H9 (cell line): ENCODE data around the gene OXLD1. TPM values are rescaled to one million over a fixed set of nuclear protein-coding genes. Genes with fewer than 3 reads are reported as not detected.
A peak's percentile ranks its signal among the peaks of the same experiment; 100 is the strongest.

Source experiments
- DNase-seq: peaks from one replicate; pipeline ENCODE4 v3.0.0-alpha.2; 2017
- H2AFZ ChIP-seq: one replicate; pipeline ENCODE4 v1.6.1; 2013; ENCODE audit warnings: mild to moderate bottlenecking, low read length, control low read depth, moderate library complexity
- H2AK5ac ChIP-seq: 2 replicates; pipeline ENCODE4 v1.6.1; 2013; ENCODE audit warnings: low read length, control low read depth, mixed read lengths; ENCODE audit not compliant: insufficient read length
- H2BK120ac ChIP-seq: one replicate; pipeline ENCODE4 v1.6.1; 2013; ENCODE audit warnings: low read depth, mild to moderate bottlenecking, low read length, control low read depth, inconsistent platforms; ENCODE audit not compliant: poor library complexity, severe bottlenecking
- H2BK12ac ChIP-seq: 2 replicates; pipeline ENCODE4 v1.6.1; 2013; ENCODE audit warnings: low read length, control low read depth, mixed read lengths, low read depth; ENCODE audit not compliant: insufficient read length
- H2BK15ac ChIP-seq: 2 replicates; pipeline ENCODE4 v1.6.1; 2013; ENCODE audit warnings: low read depth, low read length, control low read depth
- H2BK20ac ChIP-seq: one replicate; pipeline ENCODE4 v1.6.1; 2013; ENCODE audit warnings: low read depth, mild to moderate bottlenecking, low read length, control low read depth, inconsistent platforms; ENCODE audit not compliant: poor library complexity, severe bottlenecking
- H2BK5ac ChIP-seq: 2 replicates; pipeline ENCODE4 v1.6.1; 2013; ENCODE audit warnings: low read length, control low read depth, mixed read lengths; ENCODE audit not compliant: insufficient read length
- H3K14ac ChIP-seq: 2 replicates; pipeline ENCODE4 v1.6.1; 2013; ENCODE audit warnings: low read length, control low read depth; ENCODE audit not compliant: insufficient read depth
- H3K18ac ChIP-seq: 2 replicates; pipeline ENCODE4 v1.6.1; 2013; ENCODE audit warnings: low read depth, mild to moderate bottlenecking, mixed read lengths, low read length, control low read depth; ENCODE audit not compliant: insufficient read length
- H3K23ac ChIP-seq: 2 replicates; pipeline ENCODE4 v1.6.1; 2013; ENCODE audit warnings: low read length, control low read depth, mixed read lengths, low read depth; ENCODE audit not compliant: insufficient read length
- H3K23me2 ChIP-seq: 2 replicates; pipeline ENCODE4 v1.6.1; 2013; ENCODE audit warnings: low read depth, mild to moderate bottlenecking, mixed read lengths, low read length, control low read depth; ENCODE audit not compliant: insufficient read length, poor library complexity, severe bottlenecking
- H3K27ac ChIP-seq: 2 replicates; pipeline ENCODE4 v1.5.1; 2013; ENCODE audit warnings: low read length, control low read depth, mixed read lengths, low read depth; ENCODE audit not compliant: insufficient read length
- H3K27me3 ChIP-seq: 2 replicates; pipeline ENCODE4 v1.6.1; 2013; ENCODE audit warnings: low read length, control low read depth, inconsistent platforms; ENCODE audit not compliant: insufficient read depth
- H3K4ac ChIP-seq: 2 replicates; pipeline ENCODE4 v1.6.1; 2013; ENCODE audit warnings: low read depth, mild to moderate bottlenecking, control low read depth, inconsistent platforms, low read length, moderate library complexity
- H3K4me1 ChIP-seq: 2 replicates; pipeline ENCODE4 v1.6.1; 2013; ENCODE audit warnings: low read length, control low read depth, inconsistent platforms; ENCODE audit not compliant: insufficient read depth
- H3K4me2 ChIP-seq: 2 replicates; pipeline ENCODE4 v1.6.1; 2013; ENCODE audit warnings: low read length, control low read depth, mixed read lengths; ENCODE audit not compliant: insufficient read length, insufficient read depth
- H3K56ac ChIP-seq: 2 replicates; pipeline ENCODE4 v1.6.1; 2013; ENCODE audit warnings: low read depth, mild to moderate bottlenecking, mixed read lengths, low read length, control low read depth; ENCODE audit not compliant: insufficient read length
- H3K79me1 ChIP-seq: 2 replicates; pipeline ENCODE4 v1.6.1; 2013; ENCODE audit warnings: low read depth, mild to moderate bottlenecking, moderate library complexity, low read length, control low read depth, inconsistent platforms; ENCODE audit not compliant: insufficient read depth, poor library complexity, severe bottlenecking
- H3K79me2 ChIP-seq: 2 replicates; pipeline ENCODE4 v1.6.1; 2013; ENCODE audit warnings: low read length, control low read depth, inconsistent platforms; ENCODE audit not compliant: insufficient read depth
- H3K9ac ChIP-seq: 2 replicates; pipeline ENCODE4 v1.6.1; 2013; ENCODE audit warnings: low read length, control low read depth, mixed read lengths; ENCODE audit not compliant: insufficient read length; ENCODE audit errors: extremely low read depth
- H3K9me3 ChIP-seq: one replicate; pipeline ENCODE4 v1.6.1; 2013; ENCODE audit warnings: low read depth, low read length, inconsistent platforms; ENCODE audit not compliant: control insufficient read depth
- H3T11ph ChIP-seq: one replicate; pipeline ENCODE4 v1.6.1; 2013; ENCODE audit warnings: mild to moderate bottlenecking, low read length, control low read depth, inconsistent platforms
- H4K20me1 ChIP-seq: one replicate; pipeline ENCODE4 v1.6.1; 2013; ENCODE audit not compliant: control insufficient read depth, insufficient read length, insufficient read depth
- H4K5ac ChIP-seq: 2 replicates; pipeline ENCODE4 v1.6.1; 2013; ENCODE audit warnings: low read depth, mild to moderate bottlenecking, mixed read lengths, low read length, control low read depth; ENCODE audit not compliant: insufficient read length
- H4K8ac ChIP-seq: replicated peaks from 2 replicates; pipeline ENCODE4 v1.6.1; 2013; ENCODE audit warnings: low read length, control low read depth, mixed read lengths, low read depth; ENCODE audit not compliant: insufficient read length
- H4K91ac ChIP-seq: 2 replicates; pipeline ENCODE4 v1.6.1; 2013; ENCODE audit warnings: low read depth, mild to moderate bottlenecking, moderate library complexity, mixed read lengths, low read length, control low read depth; ENCODE audit not compliant: insufficient read length
- H3K27ac Mint-ChIP-seq, 3 experiments: 2 replicates in 2 of 3; 3 replicates in 1 of 3; pipeline ENCODE4 v1.8.0; 2020 to 2021; ENCODE audit warnings: mixed read lengths in 3 of 3, mild to moderate bottlenecking in 1 of 3, moderate library complexity in 1 of 3
- H3K27me3 Mint-ChIP-seq: 2 replicates; pipeline ENCODE4 v1.8.0; 2021; ENCODE audit warnings: low read depth, mild to moderate bottlenecking, moderate library complexity, mixed read lengths
- H3K36me3 Mint-ChIP-seq, 3 experiments: 2 replicates in 2 of 3; 3 replicates in 1 of 3; pipeline ENCODE4 v1.8.0; 2020 to 2021; ENCODE audit warnings: low read depth in 3 of 3, mixed read lengths in 3 of 3; ENCODE audit not compliant: insufficient read depth in 1 of 3
- H3K4me1 Mint-ChIP-seq, 2 experiments: 2 replicates each; pipeline ENCODE4 v1.8.0; 2020; ENCODE audit warnings: mixed read lengths in 2 of 2
- H3K4me3 Mint-ChIP-seq, 2 experiments: 2 replicates in 1 of 2; 3 replicates in 1 of 2; pipeline ENCODE4 v1.8.0; 2020 to 2021; ENCODE audit warnings: mild to moderate bottlenecking in 2 of 2, mixed read lengths in 2 of 2, moderate library complexity in 1 of 2
- H3K9me3 Mint-ChIP-seq, 2 experiments: 2 replicates in 1 of 2; 3 replicates in 1 of 2; pipeline ENCODE4 v1.8.0; 2020; ENCODE audit warnings: mild to moderate bottlenecking in 2 of 2, mixed read lengths in 2 of 2, moderate library complexity in 1 of 2
- WGBS: extraction: QIAGEN DNeasy Blood & Tissue Kit; methylation state at CpG from one replicate; pipeline ENCODE4 v1.1.7; 2013; ENCODE audit warnings: missing lambda C conversion rate, low lambda C conversion rate, mixed read lengths; ENCODE audit not compliant: insufficient read length; ENCODE audit errors: extremely low coverage; 5-methylcytosine and 5-hydroxymethylcytosine counted together
- total RNA-seq: library from RNA; stranded (reverse); gene quantifications from 2 replicates; pipeline ENCODE4 v1.2.1, GENCODE V29; 2021
- TF ChIP-seq, protein P1 (sequence below): fragments of 200-600 bp; sonication (generic); conservative IDR thresholded peaks from 3 replicates; pipeline ENCODE4 v1.8.0; 2021; ENCODE audit warnings: antibody characterized with exemption, mild to moderate bottlenecking

OXLD1 gene
- total RNA-seq, 1 experiment from 2014 or later, result 25.0 TPM

DNA sequence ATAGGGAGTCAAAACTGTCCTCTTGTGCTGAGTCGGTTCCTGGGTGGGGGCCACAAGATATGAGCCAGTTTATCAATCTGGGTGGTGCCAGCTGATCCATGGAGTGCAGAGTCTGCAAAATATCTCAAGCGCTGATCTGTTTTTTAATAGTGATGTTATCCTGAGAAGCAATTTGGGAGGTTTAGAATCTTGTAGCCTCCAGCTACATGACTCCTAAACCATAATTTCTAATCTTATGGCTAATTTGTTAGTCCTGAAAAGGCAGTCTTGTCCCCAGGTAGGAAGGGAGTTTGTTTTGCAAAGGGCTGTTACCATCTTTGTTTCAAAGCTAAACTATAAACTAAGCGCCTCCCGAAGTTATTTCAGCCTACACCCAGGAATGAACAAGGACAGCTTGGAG lies 27.7 kb downstream of the OXLD1 start:
- peak overlapping the region in 1 of 2 experiments; percentile 6; a peak in 1 of 5 replicates for H3K4me3 Mint-ChIP-seq
- TF ChIP-seq, protein P1, sequence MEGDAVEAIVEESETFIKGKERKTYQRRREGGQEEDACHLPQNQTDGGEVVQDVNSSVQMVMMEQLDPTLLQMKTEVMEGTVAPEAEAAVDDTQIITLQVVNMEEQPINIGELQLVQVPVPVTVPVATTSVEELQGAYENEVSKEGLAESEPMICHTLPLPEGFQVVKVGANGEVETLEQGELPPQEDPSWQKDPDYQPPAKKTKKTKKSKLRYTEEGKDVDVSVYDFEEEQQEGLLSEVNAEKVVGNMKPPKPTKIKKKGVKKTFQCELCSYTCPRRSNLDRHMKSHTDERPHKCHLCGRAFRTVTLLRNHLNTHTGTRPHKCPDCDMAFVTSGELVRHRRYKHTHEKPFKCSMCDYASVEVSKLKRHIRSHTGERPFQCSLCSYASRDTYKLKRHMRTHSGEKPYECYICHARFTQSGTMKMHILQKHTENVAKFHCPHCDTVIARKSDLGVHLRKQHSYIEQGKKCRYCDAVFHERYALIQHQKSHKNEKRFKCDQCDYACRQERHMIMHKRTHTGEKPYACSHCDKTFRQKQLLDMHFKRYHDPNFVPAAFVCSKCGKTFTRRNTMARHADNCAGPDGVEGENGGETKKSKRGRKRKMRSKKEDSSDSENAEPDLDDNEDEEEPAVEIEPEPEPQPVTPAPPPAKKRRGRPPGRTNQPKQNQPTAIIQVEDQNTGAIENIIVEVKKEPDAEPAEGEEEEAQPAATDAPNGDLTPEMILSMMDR, result no peak
- H3K56ac ChIP-seq, result no peak overlapping the region
- H3K9me3 ChIP-seq, result no peaks in the 10 kb centered on the region
- H3K23me2 ChIP-seq, result peaks cover 8% of the 10 kb centered on the region
- H2BK5ac ChIP-seq, result no peak overlapping the region
- H4K91ac ChIP-seq, result no peak overlapping the region
- H2BK20ac ChIP-seq, result no peak overlapping the region
- no peak overlapping the region for H3T11ph ChIP-seq
- H2AFZ ChIP-seq, result no peak overlapping the region
- no peak overlapping the region for H4K5ac ChIP-seq
- H3K36me3 Mint-ChIP-seq, result peaks cover 0 to 3% (median 1%) of the 10 kb centered on the region in 3 experiments; a peak in 2 of 7 replicates
- no peak overlapping the region for H3K23ac ChIP-seq
- H2BK12ac ChIP-seq, result no peak overlapping the region
- 0 out of 5 replicates have a peak, but pooled peaks cover 0 to 2% of the 10 kb centered on the region in 2 experiments for H3K9me3 Mint-ChIP-seq
- H3K4ac ChIP-seq, result no peak overlapping the region
- peaks cover 16% of the 10 kb centered on the region; the same call in 1 of the 2 replicates for H3K79me2 ChIP-seq
- H4K8ac ChIP-seq, result no peak overlapping the region
- no peak overlapping the region for H2BK120ac ChIP-seq
- no peak overlapping the region for H2AK5ac ChIP-seq
- DNase-seq, result no peak
- no peak overlapping the region for H3K9ac ChIP-seq
- H2BK15ac ChIP-seq, result no peak overlapping the region
- no CpG with 5 or more reads among the region's 4 CpGs for WGBS
- no peak overlapping the region for H3K27ac ChIP-seq
- H4K20me1 ChIP-seq, result no peaks in the 10 kb centered on the region
- H3K79me1 ChIP-seq, result peaks cover 11% of the 10 kb centered on the region
- no peaks in the 10 kb centered on the region for H3K27me3 ChIP-seq
- no peaks in the 10 kb centered on the region for H3K27me3 Mint-ChIP-seq
- H3K27ac Mint-ChIP-seq, result no peak overlapping the region; a peak in 1 of 7 replicates
- H3K18ac ChIP-seq, result no peak overlapping the region
- H3K14ac ChIP-seq, result no peak overlapping the region
- H3K4me1 ChIP-seq, result no peaks in the 10 kb centered on the region
- peaks cover 9 to 10% of the 10 kb centered on the region in 2 experiments for H3K4me1 Mint-ChIP-seq
- H3K4me2 ChIP-seq, result no peak overlapping the region
